Mucosa of descending colon (tissue), 3 donors: Measurements from ENCODE around the gene MINK1. TPM values are rescaled to one million over a fixed set of nuclear protein-coding genes. Genes with fewer than 3 reads are reported as not detected.

Experiments
- ATAC-seq: fragments of 200-7000 bp; cut with Tn5 transposase; one replicate; pipeline ENCODE4 v1.9.1; 2020; ENCODE audit warnings: mild to moderate bottlenecking, moderate library complexity
- DNase-seq, 3 donors: peaks; one replicate each; pipeline ENCODE4 v3.0.0-alpha.2; 2020
- H3K36me3 ChIP-seq: fragments of 200-600 bp; one replicate; pipeline ENCODE4 v1.8.0; 2021; ENCODE audit warnings: low read depth, mild to moderate bottlenecking
- H3K4me1 ChIP-seq: fragments of 200-600 bp; one replicate; pipeline ENCODE4 v1.8.0; 2021; ENCODE audit warnings: low read depth, mild to moderate bottlenecking
- H3K4me3 ChIP-seq: fragments of 200-600 bp; one replicate; pipeline ENCODE4 v1.8.0; 2021; ENCODE audit warnings: mild to moderate bottlenecking
- H3K9me3 ChIP-seq: fragments of 200-600 bp; one replicate; pipeline ENCODE4 v1.8.0; 2021; ENCODE audit warnings: mild to moderate bottlenecking
- intact Hi-C, 2 donors: fragments of 100-400 bp; cut with DNase I in 1 of 2; cut with micrococcal nuclease in 1 of 2; formaldehyde crosslinking; loops; one replicate each; pipeline versions ENCODE4 v1.11.0 to v1.11.1; 2022; cut with DNase I, micrococcal nuclease
- total RNA-seq, 3 donors: library from RNA; stranded (reverse); fragmentation: NEBNext Ultra II Directional in 2 of 3; extraction: Animal tissue kit (Norgen Biotek cat#: 25700) in 2 of 3; gene quantifications; one replicate each; pipeline versions ENCODE4 v1.2.1 to v1.2.4, GENCODE V29; 2021 to 2023
- TF ChIP-seq, protein P1 (sequence below): fragments of 200-600 bp; IDR thresholded peaks from one replicate; pipeline ENCODE4 v1.8.0; 2022; ENCODE audit warnings: antibody characterized with exemption, mild to moderate bottlenecking
- donor health status: DM: no; HTN: no; CAD: no; lungs with moderate emphysema.
- donor health status: DM: no; HTN: no; CAD: no.
- donor health status: DM: no; HTN: yes; CAD: no.

The MINK1 gene
- total RNA-seq, 3 donors from 2014 or later: 140 to 227 (median 170) TPM

DNA sequence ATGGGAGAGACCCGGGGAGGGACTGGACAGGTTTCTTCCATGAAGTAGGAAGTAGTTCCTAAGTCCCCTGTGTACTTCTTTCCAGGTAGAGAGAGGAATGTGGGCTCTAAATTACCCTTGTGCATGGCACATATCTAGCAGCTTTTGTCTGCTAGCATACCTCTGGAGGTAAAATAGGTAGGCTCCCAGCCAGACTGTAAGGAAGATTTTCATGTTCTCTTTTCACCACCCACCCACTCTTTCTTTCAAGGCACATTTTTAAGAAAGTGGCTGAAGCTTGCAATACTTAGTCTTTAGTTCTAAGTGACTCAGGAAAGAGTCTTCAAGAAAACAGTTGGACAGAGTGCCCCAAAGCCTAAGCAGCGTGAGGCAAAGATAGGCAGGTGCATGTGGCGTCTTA lies 9.2 kb downstream of the MINK1 start:
- ATAC-seq: no peak
- intact Hi-C loops: no loop called here
- DNase-seq: no peak
- H3K36me3 ChIP-seq: no peaks in the 10 kb centered on the region
- TF ChIP-seq, protein P1, sequence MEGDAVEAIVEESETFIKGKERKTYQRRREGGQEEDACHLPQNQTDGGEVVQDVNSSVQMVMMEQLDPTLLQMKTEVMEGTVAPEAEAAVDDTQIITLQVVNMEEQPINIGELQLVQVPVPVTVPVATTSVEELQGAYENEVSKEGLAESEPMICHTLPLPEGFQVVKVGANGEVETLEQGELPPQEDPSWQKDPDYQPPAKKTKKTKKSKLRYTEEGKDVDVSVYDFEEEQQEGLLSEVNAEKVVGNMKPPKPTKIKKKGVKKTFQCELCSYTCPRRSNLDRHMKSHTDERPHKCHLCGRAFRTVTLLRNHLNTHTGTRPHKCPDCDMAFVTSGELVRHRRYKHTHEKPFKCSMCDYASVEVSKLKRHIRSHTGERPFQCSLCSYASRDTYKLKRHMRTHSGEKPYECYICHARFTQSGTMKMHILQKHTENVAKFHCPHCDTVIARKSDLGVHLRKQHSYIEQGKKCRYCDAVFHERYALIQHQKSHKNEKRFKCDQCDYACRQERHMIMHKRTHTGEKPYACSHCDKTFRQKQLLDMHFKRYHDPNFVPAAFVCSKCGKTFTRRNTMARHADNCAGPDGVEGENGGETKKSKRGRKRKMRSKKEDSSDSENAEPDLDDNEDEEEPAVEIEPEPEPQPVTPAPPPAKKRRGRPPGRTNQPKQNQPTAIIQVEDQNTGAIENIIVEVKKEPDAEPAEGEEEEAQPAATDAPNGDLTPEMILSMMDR: no peak
- H3K4me1 ChIP-seq: peaks cover 16% of the 10 kb centered on the region
- H3K9me3 ChIP-seq: no peaks in the 10 kb centered on the region
- no peak overlapping the region for H3K4me3 ChIP-seq

GRCh38 chr17:4843321-4844000 lies 10.3 kb downstream of the MINK1 start:
- Histone ChIP-seq H3K4me1 (peaks cover 16% of the 10 kb centered on the region), H3K9me3 (no peaks in the 10 kb centered on the region), H3K4me3 (no peak overlapping the region), H3K36me3 (no peaks in the 10 kb centered on the region)
- ATAC-seq (no peak), DNase-seq (no peak)
- intact Hi-C loops: no loop called here
- TF ChIP-seq, protein P1: no peak

- no peaks in the 10 kb centered on the region for H3K9me3 ChIP-seq
- intact Hi-C loops: no loop called here
- peaks cover 29% of the 10 kb centered on the region for H3K4me1 ChIP-seq
- TF ChIP-seq, protein P1: no peak
- ATAC-seq: no peak
- no peak overlapping the region for H3K4me3 ChIP-seq
- H3K36me3 ChIP-seq: no peaks in the 10 kb centered on the region
- DNase-seq: no peak
These were observed 12.0 kb downstream of the MINK1 start for GRCh38 chr17:4845118-4845517.

DNA sequence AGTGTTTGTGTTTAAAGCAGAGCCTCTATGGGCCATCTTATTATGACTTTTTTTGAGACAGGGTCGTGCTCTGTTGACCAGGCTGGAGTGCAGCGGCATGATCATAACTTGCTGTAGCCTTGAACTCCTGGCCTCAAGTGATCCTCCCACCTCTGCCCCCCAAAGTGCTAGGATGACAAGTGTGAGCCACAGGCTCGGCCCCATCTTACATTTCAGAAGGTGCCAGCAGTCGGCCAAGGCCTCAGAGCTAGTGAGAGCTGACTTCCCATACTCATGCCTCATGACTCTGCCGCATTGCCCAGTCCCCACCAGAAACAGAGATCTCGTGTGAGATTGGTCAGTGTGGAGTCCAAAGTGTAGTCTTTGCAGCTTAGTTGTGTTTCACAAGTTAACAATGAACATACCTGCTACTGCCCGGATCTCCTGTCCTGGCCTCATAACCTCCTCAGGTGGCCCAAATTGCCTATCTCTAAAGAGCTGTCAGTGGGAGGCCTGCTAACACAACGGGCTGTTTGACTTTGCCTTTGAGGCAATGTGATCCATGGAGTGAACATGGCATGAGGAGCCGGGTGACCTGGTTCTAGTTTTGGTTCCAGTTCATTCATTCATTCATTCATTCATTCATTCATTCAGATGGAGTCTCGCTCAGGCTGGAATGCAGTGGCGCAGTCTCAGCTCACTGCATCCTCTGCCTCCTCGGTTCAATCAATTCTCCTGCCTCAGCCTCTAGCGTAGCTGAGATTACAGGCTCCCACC lies 13.7 kb downstream of the MINK1 start:
- ATAC-seq (no peak), DNase-seq (no peak)
- intact Hi-C loops: no loop called here
- Histone ChIP-seq H3K4me1 (peaks cover 26% of the 10 kb centered on the region), H3K36me3 (no peaks in the 10 kb centered on the region), H3K9me3 (no peaks in the 10 kb centered on the region), H3K4me3 (no peak overlapping the region)
- TF ChIP-seq, protein P1: no peak

DNA sequence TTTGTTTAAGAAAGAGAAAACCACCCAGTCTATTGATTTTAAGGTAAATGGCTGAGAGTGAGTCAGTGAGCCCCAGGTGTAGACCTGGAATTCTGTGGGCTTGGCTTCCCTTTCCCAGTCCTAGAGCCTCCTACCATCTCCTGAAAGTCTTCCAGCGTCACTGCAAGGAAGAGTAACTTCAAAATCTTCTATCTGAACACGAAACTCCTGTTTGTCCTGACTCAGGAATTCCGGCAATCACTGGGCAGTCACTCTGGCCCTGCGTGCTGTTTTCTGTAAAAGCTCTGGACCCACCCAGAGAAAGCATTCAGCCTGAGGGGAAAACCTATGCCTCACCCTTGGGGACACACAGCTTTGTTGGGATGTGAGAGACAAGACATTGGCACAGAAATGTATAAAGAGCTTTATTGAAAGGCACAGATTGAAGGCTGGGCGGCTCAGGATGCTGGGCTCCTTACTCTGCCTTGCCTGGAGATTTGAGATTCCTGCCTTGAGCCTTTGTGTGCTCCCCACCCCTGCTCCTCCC lies 15.9 kb downstream of the MINK1 start:
- Histone ChIP-seq H3K36me3 (no peaks in the 10 kb centered on the region), H3K9me3 (no peaks in the 10 kb centered on the region), H3K4me3 (no peak overlapping the region), H3K4me1 (peaks cover 31% of the 10 kb centered on the region)
- TF ChIP-seq, protein P1: no peak
- ATAC-seq (no peak), DNase-seq (no peak)
- intact Hi-C loops: no loop called here
